Ovary (tissue), 9 donors: ENCODE data around the gene LRRC31. TPM values are rescaled to one million over a fixed set of nuclear protein-coding genes. Genes with fewer than 3 reads are reported as not detected.

ENCODE experiments used
- DNase-seq, 5 donors: peaks; one replicate each; pipeline ENCODE4 v3.0.0-alpha.2; 2019 to 2020
- H3K27ac ChIP-seq, 2 donors: fragments of 200-600 bp; one replicate each; pipeline versions ENCODE4 v1.5.1 to v1.8.0; 2019 to 2022
- H3K27me3 ChIP-seq: fragments of 200-600 bp; one replicate; pipeline ENCODE4 v1.8.0; 2022
- H3K36me3 ChIP-seq: fragments of 200-600 bp; sonication (generic); one replicate; pipeline ENCODE4 v1.5.1; 2019
- H3K4me1 ChIP-seq: one replicate; pipeline ENCODE4 v1.8.1; 2013; ENCODE audit warnings: mild to moderate bottlenecking, moderate library complexity; ENCODE audit not compliant: insufficient read depth
- H3K4me3 ChIP-seq: fragments of 200-600 bp; sonication (generic); one replicate; pipeline ENCODE4 v1.5.1; 2017
- H3K9me3 ChIP-seq, 2 donors: fragments of 200-600 bp in 1 of 2; sonication (generic) in 1 of 2; one replicate each; pipeline versions ENCODE4 v1.5.1 to v1.8.1; 2013 to 2019; ENCODE audit warnings: mild to moderate bottlenecking in 1 of 2, moderate library complexity in 1 of 2
- CTCF ChIP-seq, 3 donors: fragments of 450-650 bp in 2 of 3; fragments of 200-600 bp in 1 of 3; IDR thresholded peaks; one replicate each; pipeline versions ENCODE4 v1.5.1 to v1.8.0; 2016 to 2022; ENCODE audit warnings: antibody characterized with exemption in 3 of 3, mild to moderate bottlenecking in 1 of 3
- EP300 ChIP-seq: sonication (generic); formaldehyde crosslinking; IDR thresholded peaks from one replicate; pipeline ENCODE4 v1.6.1; 2017; ENCODE audit warnings: antibody characterized with exemption
- POLR2A ChIP-seq: fragments of 450-650 bp; IDR thresholded peaks from one replicate; pipeline ENCODE4 v1.6.1; 2017; ENCODE audit warnings: antibody characterized with exemption, mild to moderate bottlenecking, moderate library complexity
- WGBS, 3 donors: extraction: QIAGEN DNeasy Blood & Tissue Kit in 1 of 3; methylation state at CpG; one replicate each; pipeline versions ENCODE4 v1.1.5 to v1.1.7; 2013 to 2017; 5-methylcytosine and 5-hydroxymethylcytosine counted together
- intact Hi-C, 4 donors: fragments of 100-400 bp; cut with DNase I; formaldehyde crosslinking; loops; one replicate each; pipeline versions ENCODE4 v1.11.0 to v1.15.1; 2022 to 2023
- polyA plus RNA-seq, 2 donors: library from polyadenylated mRNA; stranded (reverse); fragments of 200-250 nt in 1 of 2; fragments of 350-450 nt in 1 of 2; fragmentation: Illumina TruSeq in 1 of 2; extraction: RNeasy Lipid Tissue Mini Kit (QIAGEN cat#74804) in 1 of 2; gene quantifications; one replicate each; pipeline ENCODE4 v1.2.3, GENCODE V29; 2013 to 2014
- total RNA-seq, 7 donors: library from RNA; depleted of rRNA in 2 of 7; stranded (reverse); fragments of >200 nt in 2 of 7; fragmentation: NEBNext Ultra II Directional in 3 of 7; extraction: Animal tissue kit (Norgen Biotek cat#: 25700) in 3 of 7; gene quantifications; one replicate each; pipeline versions ENCODE4 v1.1.0 to v1.2.4, GENCODE V29; 2016 to 2023
- donor health status: DM: no; HTN: no; CAD: no; lungs with moderate emphysema.
- donor health status: DM: no; HTN: no; CAD: no.
- donor health status: Bipolar disorder and iron deficiency.
- donor health status: DM: yes; HTN: yes; CAD: no.
- donor health status: DM: no; HTN: no; CAD: no.
- donor health status: DM: yes; HTN: yes; CAD: no.

Gene LRRC31
- total and polyA plus RNA-seq, 9 donors: not detected

GRCh38 chr3:169838511-169839030, 31.2 kb downstream of the LRRC31 start:
- H3K27me3 ChIP-seq: no peaks in the 10 kb centered on the region
- no peak overlapping the region for H3K4me3 ChIP-seq
- no peaks in the 10 kb centered on the region for H3K9me3 ChIP-seq
- TF ChIP-seq EP300 (no peak), CTCF (IDR thresholded peaks at IDR 0.05) (no peak), POLR2A (no peak)
- DNase-seq: no peak
- H3K27ac ChIP-seq: no peak overlapping the region
- H3K36me3 ChIP-seq: no peaks in the 10 kb centered on the region
- no peaks in the 10 kb centered on the region for H3K4me1 ChIP-seq
- intact Hi-C loops: no loop called here
- WGBS, 3 donors: 77 to 89% (median 86%) methylated on average over 1 of the region's 1 CpG

GRCh38 chr3:169836942-169837275, 32.8 kb downstream of the LRRC31 start:
- Histone ChIP-seq H3K27me3 (no peaks in the 10 kb centered on the region), H3K9me3 (no peaks in the 10 kb centered on the region), H3K4me3 (no peak overlapping the region), H3K27ac (no peak overlapping the region), H3K36me3 (no peaks in the 10 kb centered on the region), H3K4me1 (no peaks in the 10 kb centered on the region)
- no peak for DNase-seq
- TF ChIP-seq CTCF (IDR thresholded peaks at IDR 0.05) (no peak), POLR2A (no peak), EP300 (no peak)
- 84 to 92% (median 88%) methylated on average over 3 of the region's 3 CpGs for WGBS, 3 donors
- intact Hi-C loops: no loop called here

GRCh38 chr3:169836078-169836941, 33.4 kb downstream of the LRRC31 start:
- Histone ChIP-seq H3K27ac (no peak overlapping the region), H3K4me1 (no peaks in the 10 kb centered on the region), H3K9me3 (no peaks in the 10 kb centered on the region), H3K27me3 (no peaks in the 10 kb centered on the region), H3K36me3 (no peaks in the 10 kb centered on the region), H3K4me3 (no peak overlapping the region)
- intact Hi-C loops: no loop called here
- no peak for DNase-seq
- 77 to 86% (median 78%) methylated on average over 5 of the region's 5 CpGs for WGBS, 3 donors
- TF ChIP-seq CTCF (IDR thresholded peaks at IDR 0.05) (no peak), EP300 (no peak), POLR2A (no peak)

GRCh38 chr3:169835533-169835932, 34.2 kb downstream of the LRRC31 start:
- H3K4me1 ChIP-seq: no peaks in the 10 kb centered on the region
- H3K27me3 ChIP-seq: no peaks in the 10 kb centered on the region
- no peak for TF ChIP-seq POLR2A
- TF ChIP-seq EP300: no peak
- no peak for TF ChIP-seq CTCF (IDR thresholded peaks at IDR 0.05)
- no peak overlapping the region for H3K27ac ChIP-seq
- H3K36me3 ChIP-seq: no peaks in the 10 kb centered on the region
- H3K4me3 ChIP-seq: no peak overlapping the region
- H3K9me3 ChIP-seq: no peaks in the 10 kb centered on the region
- intact Hi-C loops: no loop called here
- 41 to 55% (median 51%) methylated on average over 1 of the region's 1 CpG for WGBS, 3 donors
- DNase-seq: no peak
